Natural killer cell (primary cell): ENCODE results near the gene RNF40. TPM values are rescaled to one million over a fixed set of nuclear protein-coding genes. Genes with fewer than 3 reads are reported as not detected.

Experiments
- ATAC-seq, 3 donors: fragments of 150-1000 bp in 2 of 3; fragments of 200-7000 bp in 1 of 3; cut with Tn5 transposase; 1 replicate in 1 of 3; 2 replicates in 2 of 3; pipeline ENCODE4 v1.10.0; 2021; ENCODE audit warnings: mild to moderate bottlenecking in 2 of 3, moderate library complexity in 2 of 3
- DNase-seq, 2 donors: peaks; one replicate each; pipeline versions ENCODE4 v3.0.0 to v3.0.0-alpha.2; 2013 to 2021; ENCODE audit warnings: mixed read lengths in 1 of 2
- H3K27ac ChIP-seq: one replicate; pipeline ENCODE4 v1.5.1; 2013; ENCODE audit warnings: mild to moderate bottlenecking, low read length
- H3K27me3 ChIP-seq: one replicate; pipeline ENCODE4 v1.6.1; 2013; ENCODE audit warnings: low read length; ENCODE audit not compliant: control insufficient read depth, insufficient read depth
- H3K36me3 ChIP-seq: one replicate; pipeline ENCODE4 v1.6.1; 2013; ENCODE audit warnings: low read length; ENCODE audit not compliant: control insufficient read depth, insufficient read depth
- H3K4me1 ChIP-seq: one replicate; pipeline ENCODE4 v1.6.1; 2013; ENCODE audit warnings: low read length; ENCODE audit not compliant: control insufficient read depth, insufficient read depth
- H3K4me3 ChIP-seq: one replicate; pipeline ENCODE4 v1.5.1; 2013; ENCODE audit warnings: low read length
- H3K9me3 ChIP-seq: one replicate; pipeline ENCODE4 v1.6.1; 2013; ENCODE audit warnings: low read length; ENCODE audit not compliant: control insufficient read depth, insufficient read depth
- H3K27ac Mint-ChIP-seq, 2 donors: one replicate each; pipeline ENCODE4 v1.8.0; 2022; ENCODE audit warnings: mild to moderate bottlenecking in 2 of 2, mixed read lengths in 2 of 2, moderate library complexity in 1 of 2
- H3K27me3 Mint-ChIP-seq, 2 donors: one replicate each; pipeline ENCODE4 v1.8.0; 2022; ENCODE audit warnings: low read depth in 2 of 2, mixed read lengths in 2 of 2
- H3K36me3 Mint-ChIP-seq: one replicate; pipeline ENCODE4 v1.8.0; 2022; ENCODE audit warnings: mixed read lengths
- H3K4me1 Mint-ChIP-seq, 2 donors: one replicate each; pipeline ENCODE4 v1.8.0; 2022; ENCODE audit warnings: mixed read lengths in 2 of 2
- H3K4me3 Mint-ChIP-seq: one replicate; pipeline ENCODE4 v1.8.0; 2022; ENCODE audit warnings: mild to moderate bottlenecking, moderate library complexity, mixed read lengths
- H3K9me3 Mint-ChIP-seq, 2 donors: one replicate each; pipeline ENCODE4 v1.8.0; 2022; ENCODE audit warnings: mixed read lengths in 2 of 2
- WGBS: methylation state at CpG from one replicate; pipeline ENCODE4 v1.1.7; 2013; ENCODE audit warnings: missing lambda C conversion rate; ENCODE audit not compliant: insufficient coverage; 5-methylcytosine and 5-hydroxymethylcytosine counted together
- intact Hi-C: fragments of 100-400 bp; cut with micrococcal nuclease; formaldehyde crosslinking; loops from one replicate; pipeline ENCODE4 v1.14.2; 2022
- total RNA-seq, 4 donors: library from RNA; stranded (reverse); fragments of 120-200 nt in 1 of 4; gene quantifications; one replicate each; pipeline versions ENCODE4 v1.2.3 to v1.2.4, GENCODE V29; 2013 to 2022
- TF ChIP-seq, protein P1 (sequence below): fragments of 200-600 bp; IDR thresholded peaks from one replicate; pipeline ENCODE4 v1.8.0; 2022; ENCODE audit warnings: antibody characterized with exemption

The RNF40 gene
- total RNA-seq, 3 donors from 2014 or later (not counting 1 experiment from before 2014, with no cell fraction given): 153 to 167 (median 161) TPM

DNA sequence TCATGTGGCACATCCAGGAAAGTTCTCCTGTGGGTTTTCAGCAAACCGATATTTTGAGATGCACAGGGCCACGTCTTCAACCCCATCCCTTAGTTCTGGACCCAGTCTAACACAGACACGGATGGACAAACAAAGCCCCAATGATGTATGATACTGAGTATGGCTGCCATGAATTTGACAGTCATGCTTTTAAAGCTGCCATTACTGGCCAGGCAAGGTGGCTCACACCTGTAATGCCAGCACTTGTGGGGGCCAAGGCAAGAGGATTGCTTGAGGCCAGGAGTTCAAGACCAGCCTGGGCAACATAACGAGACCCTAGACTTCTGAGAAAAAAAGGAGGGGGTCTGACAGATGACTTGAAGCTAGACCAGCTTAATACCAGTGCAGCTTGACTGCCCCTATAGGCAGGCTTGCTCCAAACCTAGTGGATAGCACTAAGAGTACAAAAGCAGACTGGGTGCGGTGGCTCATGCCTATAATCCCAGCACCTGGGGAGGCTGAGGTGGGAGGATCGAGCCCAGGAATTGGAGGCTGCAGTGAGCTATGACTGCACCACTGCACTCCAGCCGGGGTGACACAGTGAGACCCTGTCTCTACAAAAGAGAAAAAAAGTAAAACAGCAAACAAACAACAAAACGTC is 35.7 kb downstream of the RNF40 start:
- H3K4me3 ChIP-seq: no peak overlapping the region
- TF ChIP-seq, protein P1, sequence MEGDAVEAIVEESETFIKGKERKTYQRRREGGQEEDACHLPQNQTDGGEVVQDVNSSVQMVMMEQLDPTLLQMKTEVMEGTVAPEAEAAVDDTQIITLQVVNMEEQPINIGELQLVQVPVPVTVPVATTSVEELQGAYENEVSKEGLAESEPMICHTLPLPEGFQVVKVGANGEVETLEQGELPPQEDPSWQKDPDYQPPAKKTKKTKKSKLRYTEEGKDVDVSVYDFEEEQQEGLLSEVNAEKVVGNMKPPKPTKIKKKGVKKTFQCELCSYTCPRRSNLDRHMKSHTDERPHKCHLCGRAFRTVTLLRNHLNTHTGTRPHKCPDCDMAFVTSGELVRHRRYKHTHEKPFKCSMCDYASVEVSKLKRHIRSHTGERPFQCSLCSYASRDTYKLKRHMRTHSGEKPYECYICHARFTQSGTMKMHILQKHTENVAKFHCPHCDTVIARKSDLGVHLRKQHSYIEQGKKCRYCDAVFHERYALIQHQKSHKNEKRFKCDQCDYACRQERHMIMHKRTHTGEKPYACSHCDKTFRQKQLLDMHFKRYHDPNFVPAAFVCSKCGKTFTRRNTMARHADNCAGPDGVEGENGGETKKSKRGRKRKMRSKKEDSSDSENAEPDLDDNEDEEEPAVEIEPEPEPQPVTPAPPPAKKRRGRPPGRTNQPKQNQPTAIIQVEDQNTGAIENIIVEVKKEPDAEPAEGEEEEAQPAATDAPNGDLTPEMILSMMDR: no peak
- no peak overlapping the region for H3K4me3 Mint-ChIP-seq
- intact Hi-C loops: no loop called here
- H3K27ac Mint-ChIP-seq: no peak overlapping the region
- no peaks in the 10 kb centered on the region for H3K4me1 ChIP-seq
- no peaks in the 10 kb centered on the region for H3K27me3 ChIP-seq
- no peaks in the 10 kb centered on the region for H3K36me3 ChIP-seq
- H3K9me3 Mint-ChIP-seq: no peaks in the 10 kb centered on the region
- H3K9me3 ChIP-seq: no peaks in the 10 kb centered on the region
- DNase-seq (no peak), ATAC-seq (no peak)
- H3K36me3 Mint-ChIP-seq: no peaks in the 10 kb centered on the region
- no peak overlapping the region for H3K27ac ChIP-seq
- WGBS: 88% methylated on average over 7 of the region's 8 CpGs
- H3K4me1 Mint-ChIP-seq: no peaks in the 10 kb centered on the region
- H3K27me3 Mint-ChIP-seq: no peaks in the 10 kb centered on the region

DNA sequence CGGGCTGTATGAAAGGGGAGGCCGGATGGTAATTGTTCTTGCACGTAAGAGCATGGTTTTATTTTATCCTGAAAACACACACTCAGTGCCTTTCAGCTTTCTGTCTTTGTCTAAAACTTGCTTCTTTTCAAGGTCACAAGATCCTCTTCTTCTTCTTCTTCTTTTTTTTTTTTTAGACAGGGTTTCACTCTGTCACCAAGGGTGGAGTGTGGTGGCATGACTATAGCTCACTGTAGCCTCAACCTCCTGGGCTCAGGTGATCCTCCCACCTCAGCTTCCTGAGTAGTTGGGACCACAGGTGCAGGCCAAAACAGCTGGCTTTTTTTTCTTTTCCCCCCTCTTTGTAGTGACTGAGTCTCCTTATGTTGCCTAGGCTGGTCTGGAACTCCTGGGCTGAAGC is 40.8 kb downstream of the RNF40 start:
- H3K9me3 ChIP-seq: no peaks in the 10 kb centered on the region
- H3K27me3 ChIP-seq: no peaks in the 10 kb centered on the region
- Mint-ChIP-seq H3K9me3 (no peaks in the 10 kb centered on the region), H3K4me1 (peaks cover 16 to 21% of the 10 kb centered on the region in 2 donors), H3K4me3 (no peak overlapping the region), H3K27me3 (no peaks in the 10 kb centered on the region), H3K36me3 (no peaks in the 10 kb centered on the region), H3K27ac (no peak overlapping the region)
- ATAC-seq: no peak
- H3K27ac ChIP-seq: no peak overlapping the region
- TF ChIP-seq, protein P1: no peak
- H3K4me1 ChIP-seq: peaks cover 22% of the 10 kb centered on the region
- 97% methylated on average over 3 of the region's 3 CpGs for WGBS
- H3K36me3 ChIP-seq: no peaks in the 10 kb centered on the region
- no peak overlapping the region for H3K4me3 ChIP-seq
- no peak for DNase-seq
- intact Hi-C loops: no loop called here

DNA sequence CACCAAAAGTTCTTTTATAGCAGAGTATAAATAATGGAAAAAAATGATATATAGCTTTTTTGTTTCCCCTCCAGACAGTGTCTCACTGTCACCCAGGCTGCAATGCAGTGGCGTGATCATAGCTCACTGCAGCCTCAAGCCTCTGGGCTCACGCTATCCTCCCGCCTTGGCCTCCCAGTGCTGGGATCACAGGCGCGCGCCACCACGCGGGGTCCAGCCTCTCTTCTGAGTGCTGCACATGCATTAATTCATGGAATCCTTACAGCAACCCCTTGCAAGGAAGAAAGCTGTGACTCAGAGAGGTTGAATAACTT is 42.9 kb downstream of the RNF40 start:
- Mint-ChIP-seq H3K27me3 (peaks cover 0 to 3% of the 10 kb centered on the region in 2 donors), H3K4me3 (peak overlapping the region; percentile 94), H3K9me3 (no peaks in the 10 kb centered on the region), H3K27ac (peak overlapping the region; percentile 57 to 70), H3K4me1 (peaks cover 16 to 21% of the 10 kb centered on the region in 2 donors), H3K36me3 (no peaks in the 10 kb centered on the region)
- TF ChIP-seq, protein P1: no peak
- Histone ChIP-seq H3K27me3 (no peaks in the 10 kb centered on the region), H3K36me3 (no peaks in the 10 kb centered on the region), H3K4me3 (peak overlapping the region; percentile 83), H3K27ac (peak overlapping the region; percentile 59), H3K9me3 (no peaks in the 10 kb centered on the region), H3K4me1 (peaks cover 22% of the 10 kb centered on the region)
- intact Hi-C loops: no loop called here
- 75% methylated on average over 8 of the region's 8 CpGs for WGBS
- DNase-seq (peak in 1 of 2 donors; percentile 26), ATAC-seq (peak in 2 of 3 donors; percentile 18 to 28)
